Omental fat pad (tissue), 4 donors: ENCODE data around the gene CTU2. TPM values are rescaled to one million over a fixed set of nuclear protein-coding genes. Genes with fewer than 3 reads are reported as not detected.
A peak's percentile ranks its signal among the peaks of the same experiment; 100 is the strongest.

Source experiments
- ATAC-seq: fragments of 150-250 bp; one replicate; pipeline ENCODE4 v1.9.1; 2016; ENCODE audit warnings: mild to moderate bottlenecking, moderate library complexity; ENCODE audit not compliant: low FRiP score
- DNase-seq: peaks from one replicate; pipeline ENCODE4 v3.0.0-alpha.2; 2019; ENCODE audit warnings: low spot score
- CTCF ChIP-seq, 3 donors: fragments of 450-650 bp; IDR thresholded peaks; one replicate each; pipeline ENCODE4 v1.5.1; 2016 to 2017; ENCODE audit warnings: antibody characterized with exemption in 3 of 3, mild to moderate bottlenecking in 3 of 3, moderate library complexity in 2 of 3
- total RNA-seq, 4 donors: library from RNA; depleted of rRNA; stranded (reverse); fragments of >200 nt; gene quantifications; one replicate each; pipeline ENCODE4 v1.1.0, GENCODE V29; 2016

The CTU2 gene
- total RNA-seq, 4 donors from 2014 or later: 6.8 to 23.7 (median 10.2) TPM

DNA sequence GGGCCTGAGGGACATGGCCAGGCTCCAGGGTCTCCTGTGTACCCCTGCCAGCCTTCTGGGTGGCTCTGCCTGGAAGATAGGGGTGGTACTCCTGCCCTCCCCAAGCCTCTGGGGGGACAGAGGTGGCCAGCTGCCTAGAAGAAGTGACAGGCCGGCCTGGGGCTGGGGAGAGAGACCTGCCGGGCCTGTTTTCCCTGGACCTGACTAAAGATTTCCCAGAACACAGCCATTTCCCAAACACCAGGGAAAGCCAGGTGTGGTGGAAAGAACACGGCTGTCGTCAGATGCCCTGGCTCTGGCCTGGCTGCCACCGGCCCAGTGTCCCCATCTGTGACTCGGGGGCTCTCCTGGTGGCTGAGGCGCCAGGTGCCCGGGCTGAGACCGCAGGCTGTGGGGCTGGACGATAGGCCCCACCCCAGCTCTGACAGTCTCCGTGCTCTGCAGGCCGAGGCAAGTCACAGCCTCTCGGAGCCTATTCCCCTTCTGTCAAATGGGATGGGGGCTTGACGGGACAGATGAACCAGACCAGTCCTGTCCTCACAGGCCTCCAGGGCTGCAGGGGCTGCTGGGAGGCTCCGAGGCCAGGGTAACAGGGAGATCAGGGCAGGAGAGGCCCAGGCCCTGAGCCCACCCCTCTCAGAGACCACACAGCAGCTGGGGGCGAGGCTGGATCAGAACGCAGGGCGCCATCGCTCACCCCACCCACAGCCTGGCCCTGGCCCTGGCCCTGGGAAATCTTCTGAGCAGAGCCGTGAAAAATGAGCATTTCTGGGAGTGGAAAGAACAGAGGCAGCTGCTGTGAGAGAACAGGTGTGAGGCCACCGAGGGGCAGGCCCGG lies 33.1 kb downstream of the CTU2 start:
- ATAC-seq (no peak), DNase-seq (no peak)
- TF ChIP-seq CTCF (IDR thresholded peaks at IDR 0.05): no peak

DNA sequence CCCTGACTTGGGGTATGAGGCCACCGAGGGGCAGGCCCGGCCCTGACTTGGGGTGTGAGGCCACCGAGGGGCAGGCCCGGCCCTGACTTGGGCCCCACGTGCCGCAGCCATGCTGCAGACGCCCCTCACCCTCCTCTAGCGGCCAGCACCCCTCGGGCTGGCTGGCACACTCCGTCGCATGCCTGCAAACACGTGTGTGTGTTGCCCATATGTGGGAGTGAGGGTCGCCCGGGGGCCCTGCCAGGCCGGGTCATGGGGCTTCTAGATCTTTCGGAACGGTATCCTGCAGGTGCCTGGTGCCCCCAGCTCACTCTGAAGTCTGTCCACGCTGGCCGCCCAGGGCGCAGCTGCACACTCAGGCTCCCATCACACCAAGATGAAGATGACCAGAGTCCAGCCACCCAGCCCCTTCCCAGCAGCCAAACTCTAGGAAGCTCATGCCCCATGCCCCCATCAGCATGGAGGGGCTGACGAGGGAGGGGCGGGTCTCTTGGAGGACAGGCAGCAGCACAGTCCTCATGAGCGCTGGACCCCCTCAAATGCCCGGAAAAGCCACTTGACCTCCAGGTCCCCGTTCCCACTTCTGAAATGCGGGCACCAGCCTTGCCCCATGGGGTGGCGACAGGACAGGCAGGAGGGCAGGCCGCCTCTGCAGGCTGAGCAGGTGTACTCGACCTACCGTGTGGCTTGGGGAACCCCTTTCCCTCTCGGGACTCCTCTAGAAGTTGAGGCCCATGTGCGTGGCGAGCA lies 33.8 kb downstream of the CTU2 start:
- TF ChIP-seq CTCF (IDR thresholded peaks at IDR 0.05): no peak
- ATAC-seq: no peak
- DNase-seq: no peak

- no peak for ATAC-seq
- TF ChIP-seq CTCF (IDR thresholded peaks at IDR 0.05): no peak
- no peak for DNase-seq
Observed at GRCh38 chr16:88740727-88741055, 34.4 kb downstream of the CTU2 start.

DNA sequence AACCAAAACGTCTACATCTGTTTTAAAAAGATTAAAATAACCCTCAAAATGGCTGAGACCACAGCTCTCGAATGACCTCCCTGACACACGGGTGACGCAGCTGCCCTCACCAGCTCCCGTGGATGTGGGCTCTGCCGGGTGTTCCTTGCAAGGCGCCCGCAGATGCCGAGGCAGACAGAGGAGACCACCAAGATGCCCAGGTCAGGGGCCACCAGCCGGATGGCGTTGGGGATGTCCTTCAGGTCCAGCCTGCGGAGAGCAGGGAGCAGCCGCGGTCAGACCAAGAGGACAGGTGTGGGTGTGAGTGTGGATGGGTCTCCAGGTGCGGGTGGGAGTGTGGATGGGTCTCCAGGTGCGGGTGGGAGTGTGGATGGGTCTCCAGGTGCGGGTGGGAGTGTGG lies 35.1 kb downstream of the CTU2 start:
- ATAC-seq (no peak), DNase-seq (no peak)
- no peak for TF ChIP-seq CTCF (IDR thresholded peaks at IDR 0.05)

DNA sequence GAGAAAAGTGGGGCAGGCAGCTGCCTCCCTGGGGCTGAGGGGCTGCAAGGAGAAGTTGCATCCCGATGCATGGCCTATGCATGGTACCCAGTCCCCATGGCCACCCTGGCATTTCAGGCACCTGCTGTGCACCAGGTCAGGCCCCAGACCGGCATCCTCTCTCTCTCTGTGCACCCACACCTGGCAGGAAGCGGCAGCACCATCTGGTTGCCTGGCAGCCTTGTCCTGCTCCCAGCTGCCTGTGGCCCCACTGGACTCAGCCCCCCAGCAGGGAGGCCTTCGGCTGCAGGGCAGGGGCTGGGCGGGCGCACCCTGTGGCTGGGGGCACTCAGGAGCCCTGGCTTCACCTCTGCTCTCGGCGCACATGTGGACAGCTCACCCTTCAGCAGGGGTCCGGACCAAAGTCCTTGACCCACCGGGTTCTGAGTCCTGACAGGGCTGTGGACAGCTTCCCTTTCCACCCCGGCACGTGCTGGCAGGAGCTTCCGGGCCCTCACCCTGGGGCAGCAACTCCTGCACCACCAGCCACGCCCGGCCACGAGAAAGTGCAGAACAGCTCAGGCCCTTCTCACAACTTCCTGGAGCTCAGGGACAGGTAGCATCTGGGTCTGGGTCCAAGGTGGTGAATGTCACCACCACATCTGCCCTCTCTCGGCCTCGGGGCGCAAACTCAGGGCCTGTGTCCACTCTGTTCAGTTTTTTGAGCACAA lies 36.7 kb downstream of the CTU2 start:
- ATAC-seq (no peak), DNase-seq (no peak)
- no peak for TF ChIP-seq CTCF (IDR thresholded peaks at IDR 0.05)

GRCh38 chr16:88743693-88744576 lies 37.6 kb downstream of the CTU2 start:
- peak; percentile 52 for ATAC-seq
- DNase-seq: peak; percentile 87

More at GRCh38 chr16:88743693-88744576, 37.6 kb downstream of the CTU2 start:
- TF ChIP-seq CTCF (IDR thresholded peaks at IDR 0.05): no peak
